GM18909 (cell line): ENCODE data around the gene SLC39A9.
A peak's percentile ranks its signal among the peaks of the same experiment; 100 is the strongest.
"Not testable (repeated sequence)": the region's sequence is repeated elsewhere in the genome, so short reads cannot be mapped to it uniquely, and the experiment has no call there.

ENCODE experiments used
- ATAC-seq: cut with Tn5 transposase; IDR thresholded peaks from one replicate; pipeline ENCODE4 v1.9.1; 2021; ENCODE audit warnings: mild to moderate bottlenecking; ENCODE audit not compliant: unreplicated experiment, poor library complexity

The SLC39A9 gene

DNA sequence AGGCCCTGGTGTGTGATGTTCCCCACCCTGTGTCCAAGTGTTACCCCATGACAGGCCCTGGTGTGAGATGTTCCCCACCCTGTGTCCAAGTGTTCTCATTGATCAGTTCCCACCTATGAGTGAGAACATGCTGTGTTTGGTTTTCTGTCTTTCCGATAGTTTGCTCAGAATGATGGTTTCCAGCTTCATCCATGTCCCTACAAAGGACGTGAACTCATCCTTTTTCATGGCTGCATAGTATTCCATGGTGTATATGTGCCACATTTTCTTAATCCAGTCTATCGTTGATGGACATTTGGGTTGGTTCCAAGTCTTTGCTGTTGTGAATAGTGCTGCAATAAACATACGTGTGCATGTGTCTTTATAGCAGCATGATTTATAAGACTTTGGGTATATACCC, 17.6 kb downstream of the SLC39A9 start:
- not testable (repeated sequence) for ATAC-seq

- ATAC-seq, result no peak
These were observed 24.8 kb downstream of the SLC39A9 start for GRCh38 chr14:69423279-69423678.

DNA sequence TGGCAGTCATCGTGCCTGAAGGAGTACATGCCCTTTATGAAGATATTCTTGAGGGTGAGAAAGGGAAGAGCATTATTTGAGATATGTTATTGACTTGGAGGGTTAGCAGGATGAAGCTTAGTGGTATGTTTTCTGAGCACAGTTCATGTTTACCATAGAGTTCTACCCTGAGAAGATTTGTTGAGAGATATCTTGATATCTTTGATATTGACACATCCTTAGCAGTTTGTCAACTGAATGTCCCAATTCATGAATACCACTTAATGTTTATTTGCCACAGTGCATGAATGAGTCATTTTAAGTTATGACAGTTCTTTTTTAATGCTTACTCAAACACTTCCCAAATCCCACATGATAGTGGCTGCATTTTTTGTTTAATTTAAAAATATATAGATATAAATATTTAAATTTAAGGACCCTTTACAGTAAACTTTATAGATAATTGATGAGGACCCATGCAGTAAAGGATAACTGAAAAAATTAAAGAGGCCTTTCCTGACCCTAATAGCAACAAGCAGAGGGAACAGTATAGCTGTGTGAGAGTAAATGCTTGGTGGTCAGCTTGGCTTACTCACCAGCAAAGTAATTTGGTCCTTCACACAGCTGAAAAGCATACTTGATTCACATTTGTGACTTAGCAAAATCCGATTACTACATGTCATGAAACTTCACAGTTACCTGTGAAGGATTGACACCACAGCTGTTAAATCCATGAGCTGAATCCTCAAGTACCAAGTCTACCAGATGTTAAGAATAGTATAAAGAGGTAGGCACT, 25.8 kb downstream of the SLC39A9 start:
- no peak for ATAC-seq

DNA sequence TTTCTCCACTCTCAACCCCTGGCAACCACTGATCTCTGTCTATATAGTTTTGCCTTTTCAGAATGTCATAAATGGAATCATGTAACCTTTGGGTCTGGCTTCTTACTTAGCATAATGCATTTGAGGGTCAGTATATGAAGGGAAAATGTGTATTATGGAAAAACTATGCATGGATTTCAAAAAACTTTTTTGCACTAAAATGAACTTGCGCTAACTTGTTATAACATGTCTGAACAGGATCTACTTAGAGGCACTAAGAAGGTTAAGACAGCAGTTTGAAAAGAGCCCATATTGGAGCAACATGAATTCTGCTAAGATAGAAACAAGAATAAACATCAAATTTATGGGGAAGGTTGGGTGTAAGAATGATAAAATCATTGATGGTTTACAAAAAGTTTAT, 29.1 kb downstream of the SLC39A9 start:
- ATAC-seq, result no peak

DNA sequence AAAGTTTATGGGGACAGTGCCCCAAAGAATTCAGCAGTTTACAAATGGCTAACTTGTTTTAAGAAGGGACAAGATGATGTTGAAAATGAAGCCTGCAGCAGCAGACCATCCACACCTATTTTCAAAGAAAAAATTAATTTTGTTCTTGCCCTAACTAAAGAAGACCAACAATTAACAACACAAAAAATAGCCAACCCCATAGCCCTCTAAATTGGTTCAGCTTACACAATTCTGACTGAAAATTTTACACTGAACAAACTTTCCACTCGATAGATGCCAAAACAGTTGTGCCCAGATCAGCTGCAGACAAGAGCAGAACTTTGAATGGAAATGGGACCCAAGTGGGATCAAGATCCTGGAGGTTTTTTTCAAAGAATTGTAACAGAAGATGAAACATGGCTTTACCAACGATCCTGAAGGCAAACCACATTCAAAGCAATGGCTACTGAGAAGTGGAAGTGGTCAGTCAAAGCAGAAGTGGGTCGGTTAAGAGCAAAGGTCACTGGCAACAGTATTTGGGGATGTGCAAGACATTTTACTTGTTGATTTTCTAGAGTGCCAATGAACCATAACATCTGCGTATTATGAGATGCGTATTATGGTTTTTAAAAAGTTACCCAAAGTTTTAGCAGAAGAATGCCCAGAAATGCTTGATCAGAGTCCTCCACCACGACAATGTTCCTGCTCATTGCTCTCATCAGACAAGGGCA, 30.0 kb downstream of the SLC39A9 start:
- peak; percentile 65 for ATAC-seq

GRCh38 chr14:69429643-69430042, 31.2 kb downstream of the SLC39A9 start:
- no peak for ATAC-seq

- no peak for ATAC-seq
These were observed 31.9 kb downstream of the SLC39A9 start for GRCh38 chr14:69430306-69430939.

- ATAC-seq, result no peak
These were observed 33.9 kb downstream of the SLC39A9 start for GRCh38 chr14:69432364-69432763.

GRCh38 chr14:69439521-69440270, 41.2 kb downstream of the SLC39A9 start:
- ATAC-seq, result no peak

GRCh38 chr14:69441948-69442347, 43.5 kb downstream of the SLC39A9 start:
- peak; percentile 64 for ATAC-seq

GRCh38 chr14:69443296-69443805, 44.9 kb downstream of the SLC39A9 start:
- no peak for ATAC-seq

GRCh38 chr14:69449216-69449615, 50.7 kb downstream of the SLC39A9 start:
- ATAC-seq, result no peak

DNA sequence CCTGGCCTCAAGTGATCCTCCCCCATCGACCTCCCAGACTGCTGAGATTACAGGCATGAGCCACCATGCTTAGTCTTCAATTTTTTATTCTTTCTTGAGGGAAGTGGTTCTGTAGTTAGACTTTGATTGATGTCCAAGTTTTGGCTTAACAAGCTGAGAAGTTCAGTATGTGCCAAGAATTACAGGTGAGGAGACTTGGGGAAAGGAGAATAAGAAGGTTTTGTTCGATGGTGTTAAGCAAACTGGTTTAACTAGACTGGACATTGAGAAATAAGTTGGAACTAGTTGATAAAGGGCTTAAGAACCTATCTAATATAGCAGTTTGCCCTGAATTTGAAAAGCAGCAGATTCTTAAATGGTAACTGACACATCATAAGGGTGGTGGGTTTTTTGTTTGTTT, 53.4 kb downstream of the SLC39A9 start:
- no peak for ATAC-seq

- no peak for ATAC-seq
These were observed 59.9 kb downstream of the SLC39A9 start for GRCh38 chr14:69458350-69458749.

DNA sequence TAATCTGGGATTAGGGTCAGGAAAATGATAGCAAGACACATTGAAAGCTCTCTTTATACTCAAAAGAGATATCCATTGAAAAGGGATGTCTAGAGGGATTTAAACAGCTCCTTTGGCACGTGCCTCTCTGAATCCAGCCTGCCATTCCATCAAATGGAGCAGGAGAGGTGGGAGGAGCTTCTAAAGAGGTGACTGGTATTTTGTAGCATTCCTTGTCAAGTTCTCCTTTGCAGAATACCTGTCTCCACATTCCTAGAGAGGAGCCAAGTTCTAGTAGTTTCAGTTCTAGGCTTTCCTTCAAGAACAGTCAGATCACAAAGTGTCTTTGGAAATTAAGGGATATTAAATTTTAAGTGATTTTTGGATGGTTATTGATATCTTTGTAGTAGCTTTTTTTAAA, 60.6 kb downstream of the SLC39A9 start:
- ATAC-seq, result no peak

DNA sequence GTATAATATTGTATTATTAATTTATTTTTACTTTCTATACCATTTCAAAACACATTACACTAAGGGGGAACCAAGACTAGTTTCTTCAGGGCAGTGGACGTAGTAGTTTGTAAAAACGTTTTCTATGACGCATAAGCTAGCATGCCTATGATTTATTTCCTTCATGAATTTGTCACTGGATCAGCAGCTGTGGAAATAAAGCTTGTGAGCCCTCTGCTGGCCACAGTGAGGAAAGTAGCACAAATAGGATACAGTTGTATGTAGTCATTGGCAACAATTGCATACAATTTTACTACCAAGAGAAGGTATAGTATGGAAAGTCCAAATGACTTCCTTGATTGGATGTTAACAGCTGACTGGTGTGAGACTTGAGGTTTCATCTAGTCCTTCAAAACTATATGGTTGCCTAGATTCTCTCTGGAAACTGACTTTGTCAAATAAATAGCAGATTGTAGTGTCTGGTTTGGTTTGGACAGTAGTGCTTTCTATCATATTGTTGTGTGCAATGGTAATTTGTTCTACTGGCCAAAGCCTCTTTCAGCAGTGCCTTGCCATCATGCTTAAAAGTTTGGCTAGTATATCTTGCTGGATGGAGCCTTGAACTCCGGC, 61.7 kb downstream of the SLC39A9 start:
- peak; percentile 59 for ATAC-seq

DNA sequence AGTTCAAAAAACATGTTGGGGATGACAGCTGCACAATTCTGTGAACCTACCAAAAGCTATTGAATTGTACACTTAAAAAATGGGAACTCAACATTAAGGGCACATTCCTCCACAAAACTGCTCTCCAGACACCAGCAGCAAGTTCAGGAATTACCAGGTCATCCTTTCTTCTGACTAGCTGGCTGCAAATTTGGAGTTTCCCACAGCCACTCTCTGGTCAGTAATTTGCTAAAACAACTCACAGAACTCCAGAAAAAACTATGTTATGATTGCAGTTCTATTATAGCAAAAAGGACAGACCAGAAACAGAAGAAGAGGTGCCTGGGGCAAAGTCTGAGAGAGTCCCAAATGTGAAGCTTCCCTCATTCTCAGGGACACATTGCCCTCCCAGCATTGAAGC, 65.9 kb downstream of the SLC39A9 start:
- no peak for ATAC-seq

DNA sequence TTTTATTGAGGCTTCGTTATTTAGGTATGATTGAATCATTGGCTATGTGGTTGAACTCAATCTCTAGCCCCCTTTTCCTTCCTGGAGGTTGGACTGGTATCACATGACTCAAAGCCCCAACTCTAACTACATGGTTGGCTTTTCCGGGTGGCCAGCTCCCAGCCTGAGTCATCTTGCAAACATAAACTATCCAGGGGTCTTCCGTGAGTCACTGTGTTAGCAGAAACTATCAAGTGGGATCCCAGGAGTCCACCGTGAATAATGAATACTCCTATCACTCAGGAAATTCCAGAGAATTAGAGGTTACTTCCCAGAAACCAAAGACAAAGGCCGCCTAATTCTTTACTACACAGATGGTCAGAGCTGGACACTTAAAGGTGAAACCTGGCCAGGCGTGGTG, 66.3 kb downstream of the SLC39A9 start:
- no peak for ATAC-seq

- ATAC-seq, result no peak
These were observed 70.5 kb downstream of the SLC39A9 start for GRCh38 chr14:69468949-69469348.

GRCh38 chr14:69471436-69471835, 72.9 kb downstream of the SLC39A9 start:
- ATAC-seq, result no peak
